GM21717 (cell line): ENCODE results near the gene CPEB4.

ENCODE experiments used
- ATAC-seq: cut with Tn5 transposase; IDR thresholded peaks from one replicate; pipeline ENCODE4 v1.9.1; 2021; ENCODE audit warnings: mild to moderate bottlenecking, moderate library complexity; ENCODE audit not compliant: unreplicated experiment

CPEB4 gene

GRCh38 chr5:173858670-173859407 lies 29.3 kb upstream of the CPEB4 start:
- no peak for ATAC-seq

- ATAC-seq = no peak
These were observed 28.6 kb upstream of the CPEB4 start for GRCh38 chr5:173859408-173860159.

- ATAC-seq = no peak
These were observed 26.1 kb upstream of the CPEB4 start for GRCh38 chr5:173862047-173862477.

GRCh38 chr5:173863359-173863758 lies 24.8 kb upstream of the CPEB4 start:
- no peak for ATAC-seq

GRCh38 chr5:173864126-173865050 lies 23.8 kb upstream of the CPEB4 start:
- ATAC-seq = no peak

- ATAC-seq = no peak
These were observed 21.8 kb upstream of the CPEB4 start for GRCh38 chr5:173866243-173866857.

GRCh38 chr5:173866858-173867679 lies 21.1 kb upstream of the CPEB4 start:
- no peak for ATAC-seq

- no peak for ATAC-seq
These were observed 19.9 kb upstream of the CPEB4 start for GRCh38 chr5:173868096-173868880.

- no peak for ATAC-seq
These were observed 18.8 kb upstream of the CPEB4 start for GRCh38 chr5:173869316-173869715.

GRCh38 chr5:173872957-173873305 lies 15.2 kb upstream of the CPEB4 start:
- no peak for ATAC-seq

- ATAC-seq = no peak
These were observed 14.7 kb upstream of the CPEB4 start for GRCh38 chr5:173873306-173873922.

- no peak for ATAC-seq
These were observed 13.0 kb upstream of the CPEB4 start for GRCh38 chr5:173875189-173875588.

- no peak for ATAC-seq
These were observed 9.8 kb upstream of the CPEB4 start for GRCh38 chr5:173878224-173878967.

GRCh38 chr5:173880306-173880985 lies 7.7 kb upstream of the CPEB4 start:
- no peak for ATAC-seq

- ATAC-seq = no peak
These were observed 6.2 kb upstream of the CPEB4 start for GRCh38 chr5:173881811-173882575.

GRCh38 chr5:173882632-173883031 lies 5.5 kb upstream of the CPEB4 start:
- no peak for ATAC-seq
